GM19438 (cell line): ENCODE results near the gene CAMK1.
A peak's percentile ranks its signal among the peaks of the same experiment; 100 is the strongest.

ENCODE experiments used
- ATAC-seq: cut with Tn5 transposase; IDR thresholded peaks from one replicate; pipeline ENCODE4 v1.9.1; 2021; ENCODE audit warnings: low read depth; ENCODE audit not compliant: unreplicated experiment

Gene CAMK1

DNA sequence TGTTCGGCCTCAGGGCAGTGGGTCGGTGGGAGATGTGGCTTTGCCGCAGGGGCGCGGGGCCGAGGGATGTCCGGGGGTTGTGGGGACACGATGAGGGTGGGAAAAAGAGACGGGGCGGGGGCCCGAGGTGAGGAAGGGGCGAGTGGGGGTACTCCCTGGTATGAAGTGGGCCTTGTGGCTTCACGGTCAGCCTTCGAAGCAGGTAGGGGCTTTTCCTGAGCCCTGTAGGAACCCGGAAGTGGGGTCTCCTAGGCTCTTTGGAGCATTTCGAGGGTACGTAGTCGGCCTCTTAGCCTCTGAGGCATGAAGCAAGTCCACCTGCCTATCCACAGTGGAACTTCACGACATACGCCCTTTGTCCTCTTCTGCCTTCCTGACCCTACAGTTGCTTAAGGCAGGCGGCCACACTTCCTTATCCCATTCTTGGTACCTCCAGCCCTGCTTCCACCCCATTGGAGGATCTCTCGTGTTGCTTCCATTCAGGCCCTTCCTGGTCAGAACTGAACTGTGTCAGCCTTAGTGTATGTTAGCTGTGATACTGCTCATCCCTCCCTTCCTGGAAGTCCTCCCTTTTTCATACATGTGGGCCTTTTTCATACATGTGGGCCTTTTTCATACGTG lies 23.5 kb upstream of the CAMK1 start:
- no peak for ATAC-seq

- ATAC-seq = peak; percentile 82
Observed at GRCh38 chr3:9792405-9793160, 22.8 kb upstream of the CAMK1 start, which contains the start of the genes ARPC4 and TADA3. Gene ARPC4 (plus strand): TSS chr3:9793082. CDS start chr3:9793122, 40 bp downstream. Gene TADA3 (minus strand): TSS chr3:9792473. CDS start chr3:9791466, 1,007 bp downstream.

- no peak for ATAC-seq
Observed at GRCh38 chr3:9791790-9792404, 22.1 kb upstream of the CAMK1 start.

DNA sequence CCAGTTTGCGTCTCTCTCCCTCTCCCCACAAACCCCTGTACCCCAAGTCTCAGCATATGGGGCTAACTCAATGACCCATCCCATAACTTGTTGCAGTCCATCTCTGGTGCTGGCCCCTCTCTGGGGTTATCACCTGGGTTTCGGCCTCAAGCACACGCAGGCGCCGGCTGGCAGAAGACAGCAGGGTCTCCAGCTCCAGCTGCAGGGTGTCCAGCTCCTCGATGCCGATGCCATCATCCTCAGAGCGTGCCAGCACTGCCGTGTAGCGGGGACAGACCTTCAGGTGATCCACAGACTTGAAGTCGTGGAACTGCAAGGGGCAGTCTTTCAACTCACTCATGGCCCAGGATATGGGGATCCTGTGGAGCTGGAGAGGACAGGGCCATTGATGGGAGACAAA lies 21.4 kb upstream of the CAMK1 start:
- no peak for ATAC-seq

DNA sequence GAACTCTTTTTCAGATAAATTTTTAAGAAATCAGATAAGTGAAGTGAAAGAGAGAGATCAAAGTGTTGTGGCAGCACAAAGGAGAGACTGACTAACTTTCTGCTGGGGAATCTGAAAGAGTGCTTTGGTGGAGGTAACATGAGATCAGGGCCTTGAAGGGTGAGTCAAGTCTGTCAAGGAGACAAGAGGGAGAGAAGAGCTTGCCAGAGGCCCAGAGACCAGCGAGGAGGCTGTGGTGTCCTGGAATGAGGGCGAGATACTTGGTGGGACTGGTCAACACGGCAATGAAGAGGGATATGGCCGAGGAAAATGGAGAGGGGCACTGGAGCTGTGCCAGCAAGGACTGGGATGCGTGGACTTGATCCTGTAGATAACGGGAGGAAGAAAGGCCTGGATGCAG lies 18.0 kb upstream of the CAMK1 start:
- ATAC-seq = no peak

DNA sequence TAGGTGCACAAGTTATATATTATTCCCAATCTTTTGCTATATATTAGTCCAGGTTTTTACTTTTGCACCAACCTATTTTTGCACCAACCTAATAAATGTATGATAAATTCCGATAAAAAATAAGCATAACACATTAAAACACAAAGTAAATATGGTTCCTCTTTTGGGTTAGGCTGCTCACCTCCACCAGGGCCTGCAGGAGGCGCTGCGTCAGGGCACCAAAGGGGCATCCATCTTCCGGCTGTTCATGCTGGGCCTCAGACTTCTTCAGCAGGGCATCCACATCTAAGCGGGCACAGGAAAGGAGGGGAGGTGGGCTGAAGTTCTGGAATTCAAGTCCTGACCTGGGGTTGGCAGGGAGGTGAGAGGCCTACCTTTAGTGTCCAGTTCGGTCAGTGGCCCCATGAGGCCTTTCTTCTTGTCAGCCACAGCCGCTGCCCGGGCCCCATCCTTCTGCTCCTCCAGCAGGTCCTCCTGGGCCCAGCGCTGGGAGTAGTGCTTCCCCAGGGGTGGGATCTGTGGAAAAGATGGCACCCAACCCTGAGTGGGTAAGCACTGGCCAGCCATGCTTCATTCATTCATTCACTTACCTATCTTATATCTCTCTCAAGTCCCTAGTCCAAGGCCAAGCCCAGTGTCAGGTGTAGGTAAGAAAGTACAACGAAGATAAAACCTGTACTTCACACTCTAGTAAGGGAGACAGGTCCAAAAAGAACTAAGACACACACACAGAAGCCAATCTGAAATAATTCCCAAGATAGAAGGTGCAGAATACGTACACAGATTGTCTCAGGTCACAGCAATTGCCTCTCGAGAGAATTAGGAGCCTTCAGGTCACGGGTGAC lies 17.3 kb upstream of the CAMK1 start:
- no peak for ATAC-seq

DNA sequence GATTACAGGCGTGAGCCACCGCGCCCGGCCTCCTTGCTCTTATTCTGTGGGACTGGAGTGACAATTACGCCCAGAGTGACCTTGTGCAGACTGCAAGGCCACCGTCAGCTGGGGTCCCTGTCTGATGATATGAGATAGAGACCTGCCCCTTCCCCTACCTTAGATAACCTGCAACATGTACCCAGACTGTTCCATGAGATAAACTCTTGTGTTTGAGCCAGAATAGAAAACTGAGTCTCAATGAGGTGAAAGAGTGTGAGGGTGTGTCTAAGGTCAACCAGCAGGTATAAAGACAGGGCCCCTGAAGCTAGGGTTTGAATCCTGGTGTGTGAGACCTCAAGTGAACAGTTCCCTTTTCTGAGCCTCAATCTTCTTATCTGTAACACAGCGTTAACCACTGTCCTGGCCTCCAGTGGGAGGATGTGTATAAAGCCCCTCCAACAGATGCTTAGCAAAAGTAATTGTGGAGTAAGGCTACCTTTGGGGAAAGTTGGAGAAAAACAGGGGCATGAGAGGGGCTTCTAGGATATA lies 16.5 kb upstream of the CAMK1 start:
- no peak for ATAC-seq

- ATAC-seq = no peak
Observed at GRCh38 chr3:9785602-9786001, 15.9 kb upstream of the CAMK1 start.

GRCh38 chr3:9784965-9785364 lies 15.2 kb upstream of the CAMK1 start:
- ATAC-seq = no peak

- ATAC-seq = no peak
Observed at GRCh38 chr3:9783954-9784353, 14.2 kb upstream of the CAMK1 start.

DNA sequence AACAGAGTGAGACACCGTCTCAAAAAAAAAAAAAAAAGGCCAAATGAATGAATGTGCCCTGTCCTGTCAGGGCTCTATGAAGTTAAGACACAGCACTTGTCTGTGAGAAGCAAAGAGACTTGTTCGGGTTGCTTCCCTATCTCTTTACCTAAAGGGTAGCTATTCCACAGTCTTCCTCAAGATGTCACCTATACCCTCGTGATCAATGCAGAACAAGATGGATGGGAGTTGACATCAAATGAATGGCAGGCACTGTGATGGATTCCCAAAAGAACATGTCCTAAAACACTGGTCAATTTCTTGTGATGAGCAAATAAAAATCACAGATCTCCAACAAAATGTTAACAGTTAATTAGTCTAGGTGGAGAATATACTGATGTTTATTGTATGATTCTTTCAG lies 13.0 kb upstream of the CAMK1 start:
- ATAC-seq = no peak

DNA sequence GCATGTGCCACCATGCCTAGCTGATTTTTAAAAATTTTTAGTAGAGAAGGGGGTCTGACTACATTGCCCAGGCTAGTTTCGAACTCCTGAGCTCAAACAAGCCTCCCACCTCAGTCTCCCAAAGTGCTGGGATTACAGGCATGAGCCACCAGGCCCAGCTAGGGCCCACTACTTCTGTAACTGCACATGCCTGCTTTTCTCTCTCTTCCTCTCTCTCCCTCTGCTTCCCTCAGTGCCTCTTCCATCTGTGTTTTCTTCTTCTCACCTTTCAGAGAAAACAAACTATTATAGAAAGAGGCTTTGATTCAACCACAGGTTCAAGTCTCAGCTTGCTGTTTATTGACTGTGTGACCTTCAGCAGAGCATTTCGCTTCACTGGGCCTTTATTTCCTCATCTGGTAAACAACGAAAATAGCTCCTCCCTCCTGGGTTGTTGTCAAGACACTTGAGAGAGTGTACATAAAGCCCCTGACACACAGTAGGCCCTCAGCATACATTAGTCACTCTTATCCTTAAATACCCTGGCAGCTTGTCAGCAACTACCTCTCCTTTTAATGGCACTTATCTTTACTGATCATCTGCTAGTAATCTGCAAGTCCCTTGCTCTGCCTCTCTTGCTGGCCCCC lies 12.3 kb upstream of the CAMK1 start:
- ATAC-seq = no peak

- no peak for ATAC-seq
Observed at GRCh38 chr3:9781551-9781950, 11.8 kb upstream of the CAMK1 start.

GRCh38 chr3:9780910-9781309 lies 11.2 kb upstream of the CAMK1 start:
- ATAC-seq = no peak

DNA sequence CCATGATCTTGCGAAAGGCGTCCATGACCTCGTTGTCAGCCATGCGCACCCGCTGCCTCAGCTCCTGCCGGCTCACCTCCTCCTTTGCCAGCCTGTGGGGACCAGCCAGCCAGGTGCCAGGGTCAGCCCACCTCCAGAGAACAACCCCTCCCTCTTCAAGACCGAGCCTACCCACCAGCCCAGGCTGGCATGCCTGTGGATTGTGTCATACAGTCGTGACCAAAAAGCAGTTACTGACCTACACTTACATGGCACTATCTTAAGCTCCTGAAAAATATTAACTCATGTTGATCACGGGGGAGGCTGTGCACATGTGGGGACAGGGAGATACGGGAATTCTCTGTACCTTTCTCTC lies 10.7 kb upstream of the CAMK1 start:
- ATAC-seq = no peak

GRCh38 chr3:9779721-9780457 lies 10.1 kb upstream of the CAMK1 start:
- ATAC-seq = no peak

DNA sequence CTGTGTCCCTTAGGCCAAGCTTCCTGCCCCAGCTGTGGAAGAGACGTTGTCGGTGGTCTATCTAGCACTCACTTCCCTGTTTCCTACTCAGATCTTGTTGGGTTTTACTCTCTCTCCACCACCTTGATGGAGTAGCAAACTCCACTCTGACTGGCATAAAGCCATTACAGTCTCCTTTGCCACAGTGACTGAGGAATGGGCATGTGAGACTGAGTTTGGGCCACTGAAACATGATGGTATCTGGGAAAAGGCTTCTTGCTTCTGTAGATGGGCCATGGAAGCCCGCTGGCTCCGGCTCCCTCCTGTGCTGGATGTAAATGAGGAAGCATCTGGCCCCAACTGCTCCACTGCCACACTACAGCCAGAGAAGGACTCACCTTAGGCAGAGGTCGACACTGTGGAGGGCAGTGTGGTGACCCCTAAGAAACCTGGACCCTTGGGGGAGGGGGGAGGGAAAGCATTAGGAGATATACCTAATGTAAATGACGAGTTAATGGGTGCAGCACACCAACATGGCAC lies 9.4 kb upstream of the CAMK1 start:
- ATAC-seq = no peak

DNA sequence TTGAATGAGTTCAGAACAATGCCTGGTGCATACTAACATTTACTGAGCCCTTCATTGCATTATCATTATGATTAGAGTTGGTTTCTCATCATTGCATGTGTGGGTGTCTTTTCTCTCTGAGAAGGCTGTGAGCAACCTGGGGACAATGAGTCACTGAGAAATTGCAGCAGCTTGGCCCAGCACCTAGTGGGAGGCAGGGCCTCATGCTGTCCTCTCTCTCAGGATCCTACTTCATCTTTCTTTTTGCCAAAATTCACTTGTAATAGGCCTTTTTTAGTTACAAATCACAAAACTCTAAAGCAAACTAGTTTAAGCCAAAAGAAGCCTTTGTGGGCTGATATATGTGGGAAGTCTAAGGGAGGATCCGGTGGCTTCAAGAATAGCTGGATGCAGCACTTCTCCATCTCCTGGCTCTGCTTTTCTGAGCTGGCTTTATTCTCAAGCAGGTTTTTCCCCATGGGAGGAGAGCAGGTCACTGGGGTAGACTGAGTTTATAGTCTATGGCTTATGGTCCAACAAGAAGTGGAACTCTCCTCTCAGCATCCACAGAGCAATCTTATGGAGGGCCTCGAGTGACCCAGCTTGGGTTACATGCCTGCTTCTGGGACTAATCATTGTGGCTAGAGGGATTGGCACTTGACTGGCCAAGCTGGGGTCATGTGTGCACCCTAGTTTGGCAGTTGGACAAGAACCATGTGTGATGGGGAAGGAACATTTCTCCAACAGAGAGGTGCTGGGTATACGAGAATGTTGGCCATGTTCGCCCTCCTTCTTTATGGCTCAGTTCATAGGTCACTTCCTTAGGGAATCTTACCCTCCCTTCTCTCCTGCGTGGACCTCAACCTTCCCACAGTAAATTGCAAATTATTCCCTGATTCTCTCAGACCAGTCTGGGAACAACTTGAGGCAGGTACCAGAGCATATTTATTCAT lies 8.7 kb upstream of the CAMK1 start:
- no peak for ATAC-seq
